Keratinocyte (primary cell): Measurements from ENCODE around the gene FOCAD. TPM values are rescaled to one million over a fixed set of nuclear protein-coding genes. Genes with fewer than 3 reads are reported as not detected.

Experiments used
- DNase-seq: peaks from one replicate; pipeline ENCODE4 v3.0.0-alpha.2; 2011; ENCODE audit warnings: low read depth, missing footprints, low spot score
- FAIRE-seq: peaks from 2 replicates; lab custom pipeline; 2011; peaks lifted over from hg19 to GRCh38; lab: Jason Lieb, UNC
- H2AFZ ChIP-seq: 2 replicates; pipeline ENCODE4 v1.6.0; 2012; ENCODE audit warnings: low read length, control low read depth, inconsistent platforms; ENCODE audit not compliant: control insufficient read depth
- H3K27ac ChIP-seq: 2 replicates; pipeline ENCODE4 v1.5.1; 2011; ENCODE audit warnings: low read length; ENCODE audit not compliant: control insufficient read depth, insufficient read depth
- H3K27me3 ChIP-seq: 3 replicates; pipeline ENCODE4 v1.6.0; 2011; ENCODE audit warnings: low read length; ENCODE audit not compliant: control insufficient read depth, insufficient read depth; ENCODE audit errors: extremely low read depth
- H3K36me3 ChIP-seq, 2 experiments: 2 replicates in 1 of 2; 3 replicates in 1 of 2; pipeline ENCODE4 v1.5.1; 2011; ENCODE audit warnings: low read length in 2 of 2, mild to moderate bottlenecking in 1 of 2; ENCODE audit not compliant: control insufficient read depth in 2 of 2, insufficient read depth in 2 of 2; ENCODE audit errors: extremely low read depth in 1 of 2
- H3K4me1 ChIP-seq: 3 replicates; pipeline ENCODE4 v1.5.1; 2011; ENCODE audit warnings: low read length; ENCODE audit not compliant: control insufficient read depth, insufficient read depth; ENCODE audit errors: extremely low read depth
- H3K4me2 ChIP-seq: 3 replicates; pipeline ENCODE4 v1.6.0; 2011; ENCODE audit warnings: low read depth, low read length; ENCODE audit not compliant: control insufficient read depth, insufficient read depth; ENCODE audit errors: extremely low read depth
- H3K4me3 ChIP-seq, 3 experiments: fragments of 200-600 bp in 1 of 3; sonication (generic) in 1 of 3; 2 replicates in 2 of 3; 3 replicates in 1 of 3; pipeline ENCODE4 v1.5.1; 2011 to 2016; ENCODE audit warnings: low read length in 3 of 3, mild to moderate bottlenecking in 3 of 3, control low read depth in 2 of 3, inconsistent platforms in 1 of 3, low read depth in 1 of 3, mixed read lengths in 1 of 3, mixed run types in 1 of 3, moderate library complexity in 1 of 3; ENCODE audit not compliant: control insufficient read depth in 2 of 3, insufficient read depth in 2 of 3; ENCODE audit errors: extremely low read depth in 1 of 3
- H3K79me2 ChIP-seq: 2 replicates; pipeline ENCODE4 v1.6.0; 2012; ENCODE audit warnings: low read length; ENCODE audit not compliant: control insufficient read depth, insufficient read depth
- H3K9ac ChIP-seq: 3 replicates; pipeline ENCODE4 v1.6.0; 2011; ENCODE audit warnings: low read length; ENCODE audit not compliant: control insufficient read depth, insufficient read depth; ENCODE audit errors: extremely low read depth
- H3K9me1 ChIP-seq: 3 replicates; pipeline ENCODE4 v1.6.0; 2011; ENCODE audit warnings: low read length; ENCODE audit not compliant: control insufficient read depth, insufficient read depth; ENCODE audit errors: extremely low read depth
- H3K9me3 ChIP-seq: 2 replicates; pipeline ENCODE4 v1.5.1; 2012; ENCODE audit warnings: low read depth, low read length; ENCODE audit not compliant: control insufficient read depth
- H4K20me1 ChIP-seq: 3 replicates; pipeline ENCODE4 v1.6.0; 2011; ENCODE audit warnings: low read length; ENCODE audit not compliant: control insufficient read depth, insufficient read depth; ENCODE audit errors: extremely low read depth
- CTCF ChIP-seq, 3 experiments: IDR thresholded peaks in 1 of 3; conservative IDR thresholded peaks in 1 of 3; optimal IDR thresholded peaks in 1 of 3; 2 replicates in 2 of 3; 3 replicates in 1 of 3; pipeline versions ENCODE3 to v1.5.1; 2011; ENCODE audit warnings: low read length in 3 of 3, mild to moderate bottlenecking in 3 of 3, moderate library complexity in 2 of 3, control low read depth in 1 of 3, inconsistent platforms in 1 of 3; ENCODE audit not compliant: insufficient read depth in 2 of 3; ENCODE audit errors: extremely low read depth in 1 of 3
- EZH2 ChIP-seq: IDR thresholded peaks from one replicate; pipeline ENCODE4 v1.6.1; 2012; ENCODE audit warnings: inconsistent platforms, mild to moderate bottlenecking, low read length, moderate library complexity
- dilution Hi-C: fragments of 300-500 bp; cut with MboI; formaldehyde crosslinking; loops from one replicate; pipeline ENCODE4 v1.7.0; 2020; ENCODE audit warnings: low sequenced_read_pairs; ENCODE audit not compliant: extremely low pct_ligation_motif_present
- polyA minus RNA-seq, 3 experiments: library from RNA; depleted of rRNA, polyadenylated mRNA; stranded (reverse); fragments of >200 nt; gene quantifications; 1 replicate in 1 of 3; 2 replicates in 1 of 3; 3 replicates in 1 of 3; pipeline ENCODE4 v1.2.3, GENCODE V29; 2011
- polyA plus RNA-seq, 5 experiments: library from polyadenylated mRNA; depleted of rRNA in 3 of 5; stranded (reverse) in 3 of 5; stranded (forward) in 1 of 5; unstranded in 1 of 5; fragments of >200 nt; gene quantifications; 1 replicate in 1 of 5; 2 replicates in 3 of 5; 3 replicates in 1 of 5; pipeline versions ENCODE4 v1.2.1 to v1.2.3, GENCODE V29; 2011 to 2012; ENCODE audit warnings: missing spikeins in 2 of 5, low read depth in 1 of 5, low replicate concordance in 1 of 5

Gene FOCAD
- polyA plus RNA-seq (28.9 to 33.1 TPM (median 31.6 TPM) in 3 replicates), polyA minus RNA-seq (51.7 to 114 TPM (median 78.3 TPM) in 3 replicates)
- 5.3 TPM for polyA plus RNA-seq (2011; ENCODE audit: low read depth)
- polyA plus RNA-seq (2011; cell fraction: cytosol; rRNA removed): 21.5 and 39.3 TPM in 2 replicates
- polyA plus RNA-seq (2011; cell fraction: nucleus; rRNA removed): 43.4 and 46.0 TPM in 2 replicates
- polyA plus RNA-seq (2012; ENCODE audit: low replicate concordance): 8.8 and 23.7 TPM in 2 replicates
- polyA minus RNA-seq (2011; cell fraction: cytosol; rRNA and poly(A)+ RNA removed): 39.1 TPM
- polyA minus RNA-seq (2011; cell fraction: nucleus; rRNA and poly(A)+ RNA removed): 54.2 and 121 TPM in 2 replicates

GRCh38 chr9:20684035-20684874, at the start of gene FOCAD:
FOCAD (plus strand) TSS chr9:20684259; CDS start chr9:20715354, 31,095 bp downstream.
- H3K9me1 ChIP-seq: no peaks in the 10 kb centered on the region
- no peaks in the 10 kb centered on the region for H3K36me3 ChIP-seq
- H3K9me3 ChIP-seq: no peaks in the 10 kb centered on the region
- peak within 1 kb of the TSS; percentile 100 for H3K4me2 ChIP-seq
- H4K20me1 ChIP-seq: no peaks in the 10 kb centered on the region
- dilution Hi-C loops: no loop called here
- DNase-seq (peak; percentile 40), FAIRE-seq (peak; percentile 85)
- H3K79me2 ChIP-seq: peaks cover 25% of the 10 kb centered on the region
- TF ChIP-seq CTCF (optimal IDR thresholded peaks at IDR 0.05 in 1 of 3, IDR thresholded peaks at IDR 0.05 in 1 of 3, conservative IDR thresholded peaks at IDR 0.05 in 1 of 3; ENCODE audit: extremely low read depth in 1 of 3, insufficient read depth in 2 of 3, low read length in 3 of 3): no peak
- TF ChIP-seq EZH2: no peak
- peak within 1 kb of the TSS; percentile 57 to 90 (median 86) for H3K4me3 ChIP-seq
- H3K9ac ChIP-seq: peak within 1 kb of the TSS; percentile 90
- H3K4me1 ChIP-seq: peaks cover 22% of the 10 kb centered on the region
- no peaks in the 10 kb centered on the region for H3K27me3 ChIP-seq
- H2AFZ ChIP-seq: peak within 1 kb of the TSS; percentile 89
- peak within 1 kb of the TSS; percentile 89 for H3K27ac ChIP-seq

GRCh38 chr9:20634895-20635294, 49.2 kb upstream of the FOCAD start:
- H3K9me1 ChIP-seq: no peaks in the 10 kb centered on the region
- no peaks in the 10 kb centered on the region for H3K27me3 ChIP-seq
- H3K36me3 ChIP-seq: no peaks in the 10 kb centered on the region
- no peak overlapping the region for H3K4me2 ChIP-seq
- no peak overlapping the region for H3K27ac ChIP-seq
- no peaks in the 10 kb centered on the region for H3K4me1 ChIP-seq
- TF ChIP-seq EZH2 (no peak), CTCF (optimal IDR thresholded peaks at IDR 0.05 in 1 of 3, IDR thresholded peaks at IDR 0.05 in 1 of 3, conservative IDR thresholded peaks at IDR 0.05 in 1 of 3; ENCODE audit: extremely low read depth in 1 of 3, insufficient read depth in 2 of 3, low read length in 3 of 3) (no peak)
- no peak for DNase-seq
- no peak overlapping the region for H3K4me3 ChIP-seq
- H3K79me2 ChIP-seq: no peaks in the 10 kb centered on the region
- no peaks in the 10 kb centered on the region for H4K20me1 ChIP-seq
- dilution Hi-C loops: no loop called here
- no peaks in the 10 kb centered on the region for H3K9me3 ChIP-seq
- H2AFZ ChIP-seq: no peak overlapping the region
- no peak for FAIRE-seq
- H3K9ac ChIP-seq: no peak overlapping the region
